ACC112 (cell line): ENCODE data around the gene RPS6KC1.
"Not testable (repeated sequence)": the region's sequence is repeated elsewhere in the genome, so short reads cannot be mapped to it uniquely, and the experiment has no call there.

Source experiments
- H2AFZ ChIP-seq: fragments of 200-600 bp; sonication (generic); one replicate; pipeline ENCODE4 v1.6.0; 2017; ENCODE audit warnings: antibody characterized with exemption, low read length; ENCODE audit not compliant: unreplicated experiment
- H3K27ac ChIP-seq: fragments of 200-600 bp; sonication (generic); 2 replicates; pipeline ENCODE4 v1.5.1; 2014; ENCODE audit warnings: low read depth, mild to moderate bottlenecking, antibody characterized with exemption, low read length, moderate library complexity
- H3K27me3 ChIP-seq: fragments of 200-600 bp; sonication (generic); 2 replicates; pipeline ENCODE4 v1.6.1; 2014; ENCODE audit warnings: mild to moderate bottlenecking, antibody characterized with exemption, low read length, moderate library complexity, mixed read lengths; ENCODE audit not compliant: insufficient read depth
- H3K36me3 ChIP-seq: fragments of 200-600 bp; sonication (generic); 2 replicates; pipeline ENCODE4 v1.6.1; 2016; ENCODE audit warnings: mild to moderate bottlenecking, antibody characterized with exemption, low read length, moderate library complexity, mixed read lengths; ENCODE audit not compliant: insufficient read depth
- H3K4me1 ChIP-seq: fragments of 200-600 bp; sonication (generic); one replicate; pipeline ENCODE4 v1.6.1; 2016; ENCODE audit warnings: low read length, mixed read lengths; ENCODE audit not compliant: insufficient read depth, unreplicated experiment, control insufficient read depth
- H3K4me3 ChIP-seq: fragments of 200-600 bp; sonication (generic); 2 replicates; pipeline ENCODE4 v1.5.1; 2014; ENCODE audit warnings: mild to moderate bottlenecking, low read depth, low read length
- H3K79me2 ChIP-seq: fragments of 200-600 bp; sonication (generic); one replicate; pipeline ENCODE4 v1.6.0; 2016; ENCODE audit warnings: low read length; ENCODE audit not compliant: control insufficient read depth, unreplicated experiment, insufficient read depth

The RPS6KC1 gene

GRCh38 chr1:213032651-213033050 lies 18.4 kb upstream of the RPS6KC1 start:
- H3K27ac ChIP-seq: no peak overlapping the region
- no peaks in the 10 kb centered on the region for H3K36me3 ChIP-seq
- no peak overlapping the region for H2AFZ ChIP-seq
- H3K4me3 ChIP-seq: no peak overlapping the region
- no peaks in the 10 kb centered on the region for H3K4me1 ChIP-seq
- no peaks in the 10 kb centered on the region for H3K79me2 ChIP-seq
- H3K27me3 ChIP-seq: peaks cover 8% of the 10 kb centered on the region

GRCh38 chr1:213034713-213035112 lies 16.3 kb upstream of the RPS6KC1 start:
- H3K27me3 ChIP-seq: no peaks in the 10 kb centered on the region
- H3K4me3 ChIP-seq: no peak overlapping the region
- H3K36me3 ChIP-seq: no peaks in the 10 kb centered on the region
- H2AFZ ChIP-seq: no peak overlapping the region
- no peaks in the 10 kb centered on the region for H3K4me1 ChIP-seq
- no peak overlapping the region for H3K27ac ChIP-seq
- H3K79me2 ChIP-seq: no peaks in the 10 kb centered on the region

GRCh38 chr1:213035573-213035972 lies 15.5 kb upstream of the RPS6KC1 start:
- Histone ChIP-seq H3K4me1 (no peaks in the 10 kb centered on the region), H3K27me3 (no peaks in the 10 kb centered on the region), H2AFZ (no peak overlapping the region), H3K36me3 (no peaks in the 10 kb centered on the region), H3K4me3 (no peak overlapping the region), H3K27ac (no peak overlapping the region), H3K79me2 (no peaks in the 10 kb centered on the region)

- Histone ChIP-seq H3K4me1 (peaks cover 8% of the 10 kb centered on the region), H2AFZ (no peak overlapping the region), H3K27me3 (no peaks in the 10 kb centered on the region), H3K27ac (peak overlapping the region; percentile 20; the same call in 1 of the 2 replicates), H3K4me3 (no peak overlapping the region), H3K79me2 (no peaks in the 10 kb centered on the region), H3K36me3 (no peaks in the 10 kb centered on the region)
Observed at GRCh38 chr1:213041443-213041842, 9.6 kb upstream of the RPS6KC1 start.

- H3K36me3 ChIP-seq, H3K27me3 ChIP-seq, H3K4me1 ChIP-seq, H3K4me3 ChIP-seq, H3K79me2 ChIP-seq, H2AFZ ChIP-seq, H3K27ac ChIP-seq: not testable (repeated sequence)
Observed at GRCh38 chr1:213045321-213046226, 5.5 kb upstream of the RPS6KC1 start.

- Histone ChIP-seq H3K4me3 (no peak overlapping the region), H3K27ac (no peak overlapping the region), H3K4me1 (peaks cover 8% of the 10 kb centered on the region), H2AFZ (peak overlapping the region; percentile 73), H3K27me3 (no peaks in the 10 kb centered on the region), H3K36me3 (no peaks in the 10 kb centered on the region), H3K79me2 (peaks cover 26% of the 10 kb centered on the region)
Observed at GRCh38 chr1:213049232-213049631, 1.8 kb upstream of the RPS6KC1 start.

- no peaks in the 10 kb centered on the region for H3K36me3 ChIP-seq
- H3K27me3 ChIP-seq: no peaks in the 10 kb centered on the region
- peak overlapping the region; percentile 86 for H3K4me3 ChIP-seq
- peak overlapping the region; percentile 67 for H3K27ac ChIP-seq
- H3K79me2 ChIP-seq: peaks cover 41% of the 10 kb centered on the region
- peaks cover 20% of the 10 kb centered on the region for H3K4me1 ChIP-seq
- peak overlapping the region; percentile 98 for H2AFZ ChIP-seq
Observed at GRCh38 chr1:213050745-213051126, 305 bp upstream of the RPS6KC1 start.

- peak overlapping the region; percentile 86 for H3K4me3 ChIP-seq
- no peaks in the 10 kb centered on the region for H3K36me3 ChIP-seq
- H3K27me3 ChIP-seq: no peaks in the 10 kb centered on the region
- H2AFZ ChIP-seq: no peak overlapping the region
- peaks cover 53% of the 10 kb centered on the region for H3K79me2 ChIP-seq
- peak overlapping the region; percentile 40 for H3K27ac ChIP-seq
- peaks cover 25% of the 10 kb centered on the region for H3K4me1 ChIP-seq
Observed at GRCh38 chr1:213051881-213052202, 801 bp downstream of the RPS6KC1 start.

- peaks cover 66% of the 10 kb centered on the region for H3K79me2 ChIP-seq
- H2AFZ ChIP-seq: no peak overlapping the region
- no peaks in the 10 kb centered on the region for H3K36me3 ChIP-seq
- no peaks in the 10 kb centered on the region for H3K27me3 ChIP-seq
- 0 out of 2 replicates have a peak overlapping the region, but pooled peaks have one; percentile 86 for H3K4me3 ChIP-seq
- peaks cover 25% of the 10 kb centered on the region for H3K4me1 ChIP-seq
- H3K27ac ChIP-seq: no peak overlapping the region
Observed at GRCh38 chr1:213053455-213053854, 2.4 kb downstream of the RPS6KC1 start.

- peaks cover 71% of the 10 kb centered on the region for H3K79me2 ChIP-seq
- peaks cover 25% of the 10 kb centered on the region for H3K4me1 ChIP-seq
- no peak overlapping the region for H3K4me3 ChIP-seq
- no peak overlapping the region for H3K27ac ChIP-seq
- no peaks in the 10 kb centered on the region for H3K27me3 ChIP-seq
- no peak overlapping the region for H2AFZ ChIP-seq
- H3K36me3 ChIP-seq: no peaks in the 10 kb centered on the region; the same call in 1 of the 2 replicates
Observed at GRCh38 chr1:213054142-213054541, 3.1 kb downstream of the RPS6KC1 start.
